VCaP (cell line): Measurements from ENCODE around the gene NINL.

Experiments
- H3K27ac ChIP-seq: fragments of 450-650 bp; 2 replicates; pipeline ENCODE4 v1.5.1; 2017
- TF ChIP-seq, protein P1 (sequence below): fragments of 450-650 bp; conservative IDR thresholded peaks from 2 replicates; pipeline ENCODE4 v1.5.1; 2017; ENCODE audit warnings: mild to moderate bottlenecking, moderate library complexity

NINL gene

GRCh38 chr20:25452333-25452732 lies 133.0 kb downstream of the NINL start:
- H3K27ac ChIP-seq = no peak overlapping the region; the same call in 1 of the 2 replicates
- TF ChIP-seq, protein P1, sequence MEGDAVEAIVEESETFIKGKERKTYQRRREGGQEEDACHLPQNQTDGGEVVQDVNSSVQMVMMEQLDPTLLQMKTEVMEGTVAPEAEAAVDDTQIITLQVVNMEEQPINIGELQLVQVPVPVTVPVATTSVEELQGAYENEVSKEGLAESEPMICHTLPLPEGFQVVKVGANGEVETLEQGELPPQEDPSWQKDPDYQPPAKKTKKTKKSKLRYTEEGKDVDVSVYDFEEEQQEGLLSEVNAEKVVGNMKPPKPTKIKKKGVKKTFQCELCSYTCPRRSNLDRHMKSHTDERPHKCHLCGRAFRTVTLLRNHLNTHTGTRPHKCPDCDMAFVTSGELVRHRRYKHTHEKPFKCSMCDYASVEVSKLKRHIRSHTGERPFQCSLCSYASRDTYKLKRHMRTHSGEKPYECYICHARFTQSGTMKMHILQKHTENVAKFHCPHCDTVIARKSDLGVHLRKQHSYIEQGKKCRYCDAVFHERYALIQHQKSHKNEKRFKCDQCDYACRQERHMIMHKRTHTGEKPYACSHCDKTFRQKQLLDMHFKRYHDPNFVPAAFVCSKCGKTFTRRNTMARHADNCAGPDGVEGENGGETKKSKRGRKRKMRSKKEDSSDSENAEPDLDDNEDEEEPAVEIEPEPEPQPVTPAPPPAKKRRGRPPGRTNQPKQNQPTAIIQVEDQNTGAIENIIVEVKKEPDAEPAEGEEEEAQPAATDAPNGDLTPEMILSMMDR = no peak

- H3K27ac ChIP-seq = no peak overlapping the region
- TF ChIP-seq, protein P1 = no peak
Measured at GRCh38 chr20:25447671-25448070, 137.7 kb downstream of the NINL start.

DNA sequence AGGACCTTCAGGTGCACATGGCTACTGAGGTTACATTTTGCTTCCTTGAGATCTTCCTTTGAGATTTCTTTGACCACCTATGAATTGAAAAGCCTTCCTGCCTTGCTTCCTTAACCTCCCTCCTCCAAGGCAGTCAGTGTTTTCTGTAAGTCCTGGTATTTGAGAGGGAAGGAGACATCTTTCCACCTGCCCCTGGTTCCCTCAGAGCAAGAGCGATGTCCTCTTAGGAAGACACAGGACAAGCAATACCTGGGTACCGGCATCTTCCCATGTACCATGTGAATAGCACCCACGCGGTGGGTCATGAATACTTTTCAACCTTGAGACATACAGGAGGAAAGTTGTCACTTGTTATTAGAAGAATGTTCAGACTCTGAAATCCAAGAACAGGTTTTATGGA lies 140.8 kb downstream of the NINL start:
- no peak overlapping the region for H3K27ac ChIP-seq
- TF ChIP-seq, protein P1 = no peak

- H3K27ac ChIP-seq = no peak overlapping the region
- TF ChIP-seq, protein P1 = no peak
Measured at GRCh38 chr20:25439328-25439727, 146.0 kb downstream of the NINL start.

- TF ChIP-seq, protein P1 = no peak
- no peak overlapping the region for H3K27ac ChIP-seq
Measured at GRCh38 chr20:25437153-25437581, 148.2 kb downstream of the NINL start.

DNA sequence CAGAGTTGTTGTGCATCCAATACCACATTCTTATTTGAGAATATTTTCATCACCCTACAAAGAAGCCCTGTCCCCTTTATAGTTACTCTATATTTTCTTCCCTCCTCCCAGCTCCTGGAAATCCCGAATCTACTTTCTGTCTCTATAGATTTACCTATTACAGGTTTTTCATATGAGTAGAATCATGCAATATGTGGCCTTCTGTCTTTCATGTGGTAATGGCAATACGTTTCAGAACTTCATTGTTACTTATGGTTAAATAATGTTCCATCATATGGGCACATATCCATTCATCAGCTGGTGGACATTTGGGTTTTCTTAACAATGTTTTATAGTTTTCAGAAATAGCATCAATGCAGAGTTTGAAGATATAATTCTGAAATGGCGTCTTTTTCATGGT lies 160.8 kb downstream of the NINL start:
- no peak overlapping the region for H3K27ac ChIP-seq
- TF ChIP-seq, protein P1 = no peak

DNA sequence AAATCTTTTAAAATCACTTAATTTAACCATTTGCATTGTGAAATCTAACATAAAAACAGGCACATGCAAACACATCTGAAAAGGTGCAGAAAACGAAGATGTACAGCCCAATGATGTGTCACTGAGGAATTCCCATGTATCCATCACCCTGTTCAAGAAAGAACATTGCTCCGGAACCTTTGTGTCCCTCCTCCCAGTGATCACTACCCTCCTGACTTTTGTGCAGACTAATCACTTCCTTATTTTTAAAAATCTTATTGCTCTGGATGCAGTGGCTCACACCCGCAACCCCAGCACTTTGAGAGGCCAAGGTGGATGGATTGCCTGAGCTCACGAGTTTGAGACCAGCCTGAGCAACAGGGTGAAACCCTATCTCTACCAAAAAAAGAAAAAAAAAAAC lies 163.3 kb downstream of the NINL start:
- no peak overlapping the region for H3K27ac ChIP-seq
- TF ChIP-seq, protein P1 = no peak

- H3K27ac ChIP-seq = no peak overlapping the region
- TF ChIP-seq, protein P1 = no peak
Measured at GRCh38 chr20:25421102-25421501, 164.2 kb downstream of the NINL start.
